Body of pancreas (tissue), 4 donors: Measurements from ENCODE around the gene KHDRBS2. TPM values are rescaled to one million over a fixed set of nuclear protein-coding genes. Genes with fewer than 3 reads are reported as not detected.

Source experiments
- ATAC-seq: fragments of 150-250 bp; one replicate; pipeline ENCODE4 v1.9.1; 2016
- DNase-seq, 4 donors: peaks; one replicate each; pipeline ENCODE4 v3.0.0-alpha.2; 2019
- H3K27ac ChIP-seq, 4 donors: fragments of 200-600 bp; sonication (generic); 1 replicate in 3 of 4; 2 replicates in 1 of 4; pipeline versions ENCODE4 v1.5.1 to v1.6.1; 2016 to 2019; ENCODE audit warnings: mild to moderate bottlenecking in 1 of 4, mixed read lengths in 1 of 4, moderate library complexity in 1 of 4
- H3K27me3 ChIP-seq, 2 donors: fragments of 200-600 bp; sonication (generic); one replicate each; pipeline ENCODE4 v1.6.0; 2016; ENCODE audit warnings: mild to moderate bottlenecking in 1 of 2
- H3K36me3 ChIP-seq, 2 donors: fragments of 200-600 bp; sonication (generic); replicated peaks in 1 of 2; 2 replicates each; pipeline ENCODE4 v1.5.1; 2016; ENCODE audit warnings: low read depth in 2 of 2; ENCODE audit not compliant: insufficient read depth in 1 of 2
- H3K4me1 ChIP-seq: fragments of 200-600 bp; sonication (generic); one replicate; pipeline ENCODE4 v1.6.0; 2016
- H3K4me3 ChIP-seq, 2 donors: fragments of 200-600 bp; sonication (generic); 1 replicate in 1 of 2; 2 replicates in 1 of 2; pipeline ENCODE4 v1.5.1; 2016 to 2019
- H3K9me3 ChIP-seq, 3 donors: fragments of 200-600 bp; sonication (generic); 1 replicate in 2 of 3; 2 replicates in 1 of 3; pipeline ENCODE4 v1.5.1; 2016
- POLR2A ChIP-seq, 3 donors: fragments of 450-650 bp; IDR thresholded peaks; one replicate each; pipeline ENCODE4 v1.6.1; 2016; ENCODE audit warnings: antibody characterized with exemption in 3 of 3, mild to moderate bottlenecking in 2 of 3
- WGBS, 2 donors: methylation state at CpG; one replicate each; pipeline ENCODE4 v1.1.5; 2017; 5-methylcytosine and 5-hydroxymethylcytosine counted together
- intact Hi-C: fragments of 100-400 bp; cut with DNase I; formaldehyde crosslinking; loops from one replicate; pipeline ENCODE4 v1.15.1; 2023
- total RNA-seq, 2 donors: library from RNA; depleted of rRNA; stranded (reverse); fragments of >200 nt; gene quantifications; one replicate each; pipeline ENCODE4 v1.1.0, GENCODE V29; 2016
- TF ChIP-seq, protein P1 (sequence below), 7 experiments: fragments of 450-650 bp in 4 of 7; fragments of 200-600 bp in 3 of 7; sonication (generic) in 3 of 7; IDR thresholded peaks; one replicate each; pipeline ENCODE4 v1.5.1; 2016 to 2019; ENCODE audit warnings: antibody characterized with exemption in 7 of 7

The KHDRBS2 gene
- total RNA-seq, 2 donors from 2014 or later, result not detected

GRCh38 chr6:62057300-62057699 lies 228.7 kb downstream of the KHDRBS2 start:
- ATAC-seq, result no peak
- no peak for DNase-seq
- Histone ChIP-seq H3K27ac (no peak overlapping the region), H3K4me3 (no peak overlapping the region), H3K27me3 (no peaks in the 10 kb centered on the region), H3K36me3 (no peaks in the 10 kb centered on the region), H3K4me1 (no peaks in the 10 kb centered on the region), H3K9me3 (no peaks in the 10 kb centered on the region)
- intact Hi-C loops, result no loop called here
- no peak for TF ChIP-seq POLR2A (IDR thresholded peaks at IDR 0.05)
- TF ChIP-seq, protein P1, sequence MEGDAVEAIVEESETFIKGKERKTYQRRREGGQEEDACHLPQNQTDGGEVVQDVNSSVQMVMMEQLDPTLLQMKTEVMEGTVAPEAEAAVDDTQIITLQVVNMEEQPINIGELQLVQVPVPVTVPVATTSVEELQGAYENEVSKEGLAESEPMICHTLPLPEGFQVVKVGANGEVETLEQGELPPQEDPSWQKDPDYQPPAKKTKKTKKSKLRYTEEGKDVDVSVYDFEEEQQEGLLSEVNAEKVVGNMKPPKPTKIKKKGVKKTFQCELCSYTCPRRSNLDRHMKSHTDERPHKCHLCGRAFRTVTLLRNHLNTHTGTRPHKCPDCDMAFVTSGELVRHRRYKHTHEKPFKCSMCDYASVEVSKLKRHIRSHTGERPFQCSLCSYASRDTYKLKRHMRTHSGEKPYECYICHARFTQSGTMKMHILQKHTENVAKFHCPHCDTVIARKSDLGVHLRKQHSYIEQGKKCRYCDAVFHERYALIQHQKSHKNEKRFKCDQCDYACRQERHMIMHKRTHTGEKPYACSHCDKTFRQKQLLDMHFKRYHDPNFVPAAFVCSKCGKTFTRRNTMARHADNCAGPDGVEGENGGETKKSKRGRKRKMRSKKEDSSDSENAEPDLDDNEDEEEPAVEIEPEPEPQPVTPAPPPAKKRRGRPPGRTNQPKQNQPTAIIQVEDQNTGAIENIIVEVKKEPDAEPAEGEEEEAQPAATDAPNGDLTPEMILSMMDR (IDR thresholded peaks at IDR 0.05), result no peak

DNA sequence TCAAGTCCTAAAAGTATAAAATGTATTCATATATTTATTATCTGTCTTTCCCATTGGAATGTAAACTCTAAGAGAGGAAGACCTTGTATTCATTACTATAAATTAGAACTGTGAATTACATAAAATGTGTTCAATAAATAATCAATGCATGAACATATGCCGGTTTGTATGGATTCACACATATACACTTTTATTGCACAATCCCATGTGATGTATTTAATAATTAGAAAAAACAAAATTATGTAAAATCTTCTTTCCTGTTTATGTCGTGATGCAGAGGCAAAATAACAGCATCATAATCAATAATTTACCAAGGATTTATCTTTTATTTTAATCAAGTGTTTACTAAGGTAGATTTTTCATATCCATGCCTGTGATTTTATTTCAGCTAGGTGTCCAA lies 240.5 kb downstream of the KHDRBS2 start:
- Histone ChIP-seq H3K4me1 (no peaks in the 10 kb centered on the region), H3K36me3 (no peaks in the 10 kb centered on the region), H3K27me3 (no peaks in the 10 kb centered on the region), H3K27ac (no peak overlapping the region), H3K9me3 (no peaks in the 10 kb centered on the region), H3K4me3 (no peak overlapping the region)
- TF ChIP-seq, protein P1 (IDR thresholded peaks at IDR 0.05), result no peak
- TF ChIP-seq POLR2A (IDR thresholded peaks at IDR 0.05), result no peak
- intact Hi-C loops, result no loop called here
- no peak for ATAC-seq
- WGBS, 2 donors, result 66 to 68% methylated on average over 2 of the region's 2 CpGs
- no peak for DNase-seq

DNA sequence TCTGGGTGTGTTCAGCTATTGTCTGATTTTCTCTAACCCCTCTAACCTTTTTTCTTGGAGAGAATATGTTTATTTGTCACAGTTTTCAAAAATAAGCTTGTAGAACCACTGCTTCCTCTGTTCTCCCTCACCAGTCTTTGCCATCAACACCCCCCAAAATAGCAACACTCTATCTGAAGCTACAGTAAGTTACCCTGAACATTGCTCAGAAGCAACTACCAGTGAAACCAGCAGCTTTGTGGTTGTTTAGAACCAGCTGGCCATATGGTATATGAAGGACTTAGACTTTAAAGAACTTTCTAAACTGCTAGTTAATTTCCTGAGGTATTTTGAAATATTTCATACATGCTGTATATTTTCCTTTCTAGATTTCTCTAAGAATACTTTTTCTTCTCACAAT lies 242.9 kb downstream of the KHDRBS2 start:
- intact Hi-C loops, result no loop called here
- Histone ChIP-seq H3K36me3 (no peaks in the 10 kb centered on the region), H3K4me1 (no peaks in the 10 kb centered on the region), H3K27me3 (no peaks in the 10 kb centered on the region), H3K9me3 (no peaks in the 10 kb centered on the region), H3K27ac (no peak overlapping the region), H3K4me3 (no peak overlapping the region)
- DNase-seq, result no peak
- TF ChIP-seq, protein P1 (IDR thresholded peaks at IDR 0.05), result no peak
- no peak for TF ChIP-seq POLR2A (IDR thresholded peaks at IDR 0.05)
- no peak for ATAC-seq

- ATAC-seq (no peak), DNase-seq (no peak)
- H3K9me3 ChIP-seq, result no peaks in the 10 kb centered on the region
- intact Hi-C loops, result no loop called here
- H3K27ac ChIP-seq, result no peak overlapping the region
- no peaks in the 10 kb centered on the region for H3K4me1 ChIP-seq
- no peaks in the 10 kb centered on the region for H3K27me3 ChIP-seq
- TF ChIP-seq, protein P1 (IDR thresholded peaks at IDR 0.05), result no peak
- TF ChIP-seq POLR2A (IDR thresholded peaks at IDR 0.05), result no peak
- no peak overlapping the region for H3K4me3 ChIP-seq
- no peaks in the 10 kb centered on the region for H3K36me3 ChIP-seq
Measured at GRCh38 chr6:62042429-62042828, 243.6 kb downstream of the KHDRBS2 start.

GRCh38 chr6:62039605-62040004 lies 246.4 kb downstream of the KHDRBS2 start:
- H3K36me3 ChIP-seq, result no peaks in the 10 kb centered on the region
- intact Hi-C loops, result no loop called here
- ATAC-seq (no peak), DNase-seq (no peak)
- no peaks in the 10 kb centered on the region for H3K9me3 ChIP-seq
- no peak overlapping the region for H3K27ac ChIP-seq
- 71 to 77% methylated on average over 1 of the region's 1 CpG for WGBS, 2 donors
- H3K27me3 ChIP-seq, result no peaks in the 10 kb centered on the region
- no peak overlapping the region for H3K4me3 ChIP-seq
- TF ChIP-seq, protein P1 (IDR thresholded peaks at IDR 0.05), result no peak
- TF ChIP-seq POLR2A (IDR thresholded peaks at IDR 0.05), result no peak
- no peaks in the 10 kb centered on the region for H3K4me1 ChIP-seq
